H1 (cell line): ENCODE results near the gene PSMB5.

ENCODE experiments used
- BRCA1 ChIP-seq: IDR thresholded peaks from 2 replicates; pipeline ENCODE4 v1.6.1; 2012; ENCODE audit warnings: low read depth, low read length, improper control_type of control experiment
- CEBPB ChIP-seq: IDR thresholded peaks from 2 replicates; pipeline ENCODE4 v1.6.1; 2012; ENCODE audit warnings: low read depth, low read length
- JUND ChIP-seq: IDR thresholded peaks from 2 replicates; pipeline ENCODE4 v1.6.1; 2011; ENCODE audit warnings: mild to moderate bottlenecking, improper control_type of control experiment, low read length
- NANOG ChIP-seq: IDR thresholded peaks from 2 replicates; pipeline ENCODE4 v1.6.1; 2011; ENCODE audit warnings: low read length, low read depth, mild to moderate bottlenecking, inconsistent platforms; ENCODE audit not compliant: insufficient read depth, poor library complexity, severe bottlenecking
- POLR2A ChIP-seq, 2 experiments: IDR thresholded peaks; 1 replicate in 1 of 2; 2 replicates in 1 of 2; pipeline ENCODE4 v1.6.1; 2011; ENCODE audit warnings: low read depth in 2 of 2, low read length in 2 of 2, mild to moderate bottlenecking in 2 of 2; ENCODE audit errors: control extremely low read depth in 1 of 2
- POLR2AphosphoS5 ChIP-seq: IDR thresholded peaks from 2 replicates; pipeline ENCODE4 v1.6.1; 2011; ENCODE audit warnings: low read depth, low read length
- SAP30 ChIP-seq: fragments of 300-600 bp; sonication (generic); IDR thresholded peaks from 2 replicates; pipeline ENCODE4 v1.7.1; 2012; ENCODE audit warnings: low read length, moderate library complexity, mild to moderate bottlenecking, inconsistent platforms; ENCODE audit not compliant: insufficient read depth, insufficient replicate concordance
- SIX5 ChIP-seq: IDR thresholded peaks from 2 replicates; pipeline ENCODE4 v1.6.1; 2011; ENCODE audit warnings: mild to moderate bottlenecking, low read depth, low read length
- SP2 ChIP-seq: IDR thresholded peaks from 2 replicates; pipeline ENCODE4 v1.6.1; 2012; ENCODE audit warnings: mild to moderate bottlenecking, low read length, inconsistent platforms
- TEAD4 ChIP-seq: IDR thresholded peaks from 2 replicates; pipeline ENCODE4 v1.6.1; 2012; ENCODE audit warnings: low read depth, low read length, inconsistent platforms, mixed read lengths
- YY1 ChIP-seq: IDR thresholded peaks from 2 replicates; pipeline ENCODE4 v1.6.1; 2011; ENCODE audit warnings: low read depth, mild to moderate bottlenecking, low read length
- ZNF274 ChIP-seq: IDR thresholded peaks from 2 replicates; pipeline ENCODE4 v1.7.0; 2012; ENCODE audit warnings: low read length, borderline replicate concordance; ENCODE audit errors: extremely low read depth
- TF ChIP-seq, protein P1 (sequence below), 3 experiments: IDR thresholded peaks; 1 replicate in 2 of 3; 2 replicates in 1 of 3; pipeline versions ENCODE4 v1.5.1 to v1.6.1; 2011; ENCODE audit warnings: low read length in 3 of 3, mild to moderate bottlenecking in 3 of 3, inconsistent platforms in 2 of 3, low read depth in 1 of 3, moderate library complexity in 1 of 3; ENCODE audit not compliant: insufficient read depth in 1 of 3; ENCODE audit errors: control extremely low read depth in 1 of 3

DNA sequence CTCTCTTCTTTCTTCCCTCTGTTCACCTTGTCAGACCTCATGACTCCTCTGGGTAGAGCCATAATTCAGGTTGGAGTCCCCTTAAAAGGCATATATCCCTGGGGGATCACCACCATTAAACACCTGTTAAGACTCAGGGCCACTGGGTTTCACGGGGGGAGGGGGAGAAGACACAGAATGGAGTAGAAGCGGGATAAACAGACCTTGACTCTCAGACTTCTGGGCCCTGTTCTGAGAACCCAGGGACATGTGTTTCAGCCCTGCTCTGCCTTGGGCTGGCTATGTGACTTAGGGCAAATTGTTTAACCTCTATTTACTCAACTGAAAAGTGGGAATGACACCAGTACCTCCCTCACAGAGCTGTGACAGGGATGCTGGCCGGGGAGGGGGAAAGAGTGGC, 18.0 kb upstream of the PSMB5 start:
- TF ChIP-seq POLR2AphosphoS5: no peak
- no peak for TF ChIP-seq POLR2A (IDR thresholded peaks at IDR 0.05; ENCODE audit: control extremely low read depth in 1 of 2, low read depth in 2 of 2, low read length in 2 of 2)
- no peak for TF ChIP-seq YY1
- TF ChIP-seq JUND: no peak
- TF ChIP-seq CEBPB: no peak
- TF ChIP-seq, protein P1, sequence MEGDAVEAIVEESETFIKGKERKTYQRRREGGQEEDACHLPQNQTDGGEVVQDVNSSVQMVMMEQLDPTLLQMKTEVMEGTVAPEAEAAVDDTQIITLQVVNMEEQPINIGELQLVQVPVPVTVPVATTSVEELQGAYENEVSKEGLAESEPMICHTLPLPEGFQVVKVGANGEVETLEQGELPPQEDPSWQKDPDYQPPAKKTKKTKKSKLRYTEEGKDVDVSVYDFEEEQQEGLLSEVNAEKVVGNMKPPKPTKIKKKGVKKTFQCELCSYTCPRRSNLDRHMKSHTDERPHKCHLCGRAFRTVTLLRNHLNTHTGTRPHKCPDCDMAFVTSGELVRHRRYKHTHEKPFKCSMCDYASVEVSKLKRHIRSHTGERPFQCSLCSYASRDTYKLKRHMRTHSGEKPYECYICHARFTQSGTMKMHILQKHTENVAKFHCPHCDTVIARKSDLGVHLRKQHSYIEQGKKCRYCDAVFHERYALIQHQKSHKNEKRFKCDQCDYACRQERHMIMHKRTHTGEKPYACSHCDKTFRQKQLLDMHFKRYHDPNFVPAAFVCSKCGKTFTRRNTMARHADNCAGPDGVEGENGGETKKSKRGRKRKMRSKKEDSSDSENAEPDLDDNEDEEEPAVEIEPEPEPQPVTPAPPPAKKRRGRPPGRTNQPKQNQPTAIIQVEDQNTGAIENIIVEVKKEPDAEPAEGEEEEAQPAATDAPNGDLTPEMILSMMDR (IDR thresholded peaks at IDR 0.05; ENCODE audit: control extremely low read depth in 1 of 3, insufficient read depth in 1 of 3, low read depth in 1 of 3, low read length in 3 of 3): no peak
- no peak for TF ChIP-seq SIX5
- TF ChIP-seq NANOG: no peak
- TF ChIP-seq TEAD4: no peak
- no peak for TF ChIP-seq SP2
- no peak for TF ChIP-seq SAP30
- TF ChIP-seq ZNF274: no peak
- TF ChIP-seq BRCA1: no peak
